HG03135 (cell line): ENCODE measurements around the gene GCSAM.
A peak's percentile ranks its signal among the peaks of the same experiment; 100 is the strongest.
"Not testable (repeated sequence)": the region's sequence is repeated elsewhere in the genome, so short reads cannot be mapped to it uniquely, and the experiment has no call there.

Experiments used
- ATAC-seq: cut with Tn5 transposase; IDR thresholded peaks from one replicate; pipeline ENCODE4 v1.9.1; 2021; ENCODE audit warnings: mild to moderate bottlenecking, moderate library complexity; ENCODE audit not compliant: unreplicated experiment

The GCSAM gene

GRCh38 chr3:112074616-112075497, 58.2 kb downstream of the GCSAM start:
- ATAC-seq, result peak; percentile 66

- ATAC-seq, result no peak
Measured at GRCh38 chr3:112074006-112074405, 59.0 kb downstream of the GCSAM start.

GRCh38 chr3:112072387-112073060, 60.5 kb downstream of the GCSAM start:
- ATAC-seq, result not testable (repeated sequence)
